GM21423 (cell line): ENCODE results near the gene SHKBP1.
A peak's percentile ranks its signal among the peaks of the same experiment; 100 is the strongest.

Experiments
- ATAC-seq: cut with Tn5 transposase; IDR thresholded peaks from one replicate; pipeline ENCODE4 v1.9.1; 2021; ENCODE audit warnings: mild to moderate bottlenecking, moderate library complexity; ENCODE audit not compliant: unreplicated experiment

The SHKBP1 gene

GRCh38 chr19:40599331-40599901 lies 22.7 kb downstream of the SHKBP1 start:
- no peak for ATAC-seq

DNA sequence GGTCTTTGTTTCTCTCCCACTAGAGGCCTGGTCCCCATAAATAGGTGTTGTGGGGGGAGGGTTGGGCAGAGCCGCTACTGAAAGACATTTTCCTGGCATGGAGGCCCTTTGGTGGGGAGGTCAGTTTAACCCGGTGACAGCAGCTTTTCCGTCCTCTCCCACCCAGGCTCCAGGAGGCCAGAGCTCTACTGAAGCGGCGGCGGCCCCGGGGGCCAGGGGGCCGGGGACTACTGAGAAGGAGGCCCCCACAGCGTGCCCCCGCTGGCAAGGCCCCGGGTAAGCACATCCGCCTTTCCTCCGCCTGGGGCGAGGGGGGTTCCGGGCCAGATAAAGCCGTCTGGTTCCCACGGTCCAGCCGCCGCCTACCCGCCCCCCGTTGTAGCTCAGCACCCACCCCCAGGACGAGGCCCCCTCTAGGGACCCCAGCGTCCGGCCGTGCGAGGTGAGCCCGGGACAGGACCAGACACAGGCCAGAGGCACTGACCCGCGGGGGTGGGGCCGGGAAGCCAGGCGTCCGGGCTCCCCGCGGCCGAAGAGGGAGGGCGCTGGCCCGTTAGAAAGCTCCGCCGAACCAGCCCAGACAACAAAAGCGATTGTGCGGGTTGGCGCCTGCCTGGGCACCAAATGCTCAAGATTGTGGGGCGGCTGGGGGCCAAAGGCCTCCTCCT lies 23.4 kb downstream of the SHKBP1 start:
- ATAC-seq, result no peak

- no peak for ATAC-seq
Measured at GRCh38 chr19:40600570-40601133, 24.0 kb downstream of the SHKBP1 start.

- ATAC-seq, result no peak
Measured at GRCh38 chr19:40601134-40601974, 24.7 kb downstream of the SHKBP1 start, which contains the start of gene LTBP4. Gene LTBP4 (plus strand): TSS chr19:40601369. CDS start chr19:40601388, 19 bp downstream.

DNA sequence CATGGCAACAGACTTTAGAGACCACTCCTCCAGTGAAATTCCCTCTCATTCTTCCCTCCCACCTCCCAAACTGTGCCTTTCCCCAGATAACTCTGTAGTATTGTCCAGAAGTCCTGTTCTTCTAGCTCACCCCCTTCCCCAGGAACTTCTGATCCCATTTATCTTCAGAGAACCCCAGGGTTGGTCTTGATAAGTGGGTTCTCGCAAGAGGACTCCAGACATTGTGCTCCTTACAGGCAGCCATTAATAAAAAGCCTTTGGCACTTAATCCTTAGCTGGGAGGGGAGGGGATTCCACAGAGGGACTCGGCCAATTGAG lies 26.4 kb downstream of the SHKBP1 start:
- no peak for ATAC-seq

DNA sequence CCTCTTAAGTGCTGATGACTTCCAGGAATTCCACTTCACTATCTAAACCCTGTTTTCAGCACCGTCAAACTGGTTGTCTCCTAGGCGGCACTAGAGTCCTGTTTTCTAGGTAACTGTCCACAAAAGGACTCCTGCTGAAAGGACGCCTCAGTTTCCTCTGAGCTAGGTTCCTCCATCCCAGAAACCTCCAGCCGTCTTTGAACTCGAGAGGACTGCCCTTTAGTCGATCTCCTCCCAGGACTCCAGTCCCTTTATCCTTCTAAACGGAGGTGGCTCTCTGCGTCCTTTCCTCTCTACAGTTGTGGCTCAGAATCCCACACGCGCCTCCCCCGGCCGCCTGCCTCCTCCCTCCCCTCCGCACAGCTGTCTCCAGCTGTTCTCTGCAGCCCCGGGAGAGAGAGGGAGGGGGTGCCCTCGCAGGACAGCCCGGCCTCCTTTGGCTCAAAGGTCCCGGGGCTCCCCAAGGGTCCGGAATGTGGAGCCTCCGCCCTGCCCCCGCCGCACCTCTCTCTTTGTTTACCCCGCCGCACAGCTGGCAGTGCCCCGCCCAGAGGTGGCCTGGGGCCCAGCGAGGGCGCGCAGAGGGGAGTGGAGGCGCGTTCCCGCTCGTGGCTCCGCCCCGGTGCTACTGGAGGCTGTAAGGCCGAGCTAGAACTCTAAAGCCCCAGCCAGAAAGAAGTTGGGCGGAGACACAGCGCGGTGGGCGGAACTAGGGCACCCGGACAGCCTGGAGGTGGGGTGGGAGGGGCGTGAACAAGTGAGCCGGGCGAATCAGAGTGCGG lies 26.9 kb downstream of the SHKBP1 start:
- ATAC-seq, result peak; percentile 79

DNA sequence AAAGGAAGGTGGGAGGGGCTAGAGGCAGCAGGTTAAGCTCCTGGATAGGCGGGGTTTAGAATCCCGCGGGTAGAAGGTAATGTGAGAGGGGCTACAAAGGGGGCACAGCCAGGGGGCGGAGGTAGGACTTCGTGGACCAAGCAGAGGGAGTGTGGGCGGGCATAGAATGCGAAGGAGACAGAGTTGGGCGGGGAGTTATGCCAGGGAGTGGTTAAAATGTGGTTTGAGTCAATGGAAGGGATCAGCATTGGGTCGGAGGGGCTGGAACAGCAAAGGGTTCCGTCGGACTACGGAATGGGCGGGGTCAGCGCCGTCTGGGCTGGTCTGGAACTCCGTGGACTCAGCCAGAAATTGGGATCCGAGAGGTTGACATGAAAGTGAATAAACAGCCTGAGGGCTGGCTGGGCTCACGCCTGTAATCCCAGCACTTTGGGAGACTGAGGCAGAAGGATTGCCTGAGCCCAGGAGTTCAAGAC lies 27.5 kb downstream of the SHKBP1 start:
- no peak for ATAC-seq

DNA sequence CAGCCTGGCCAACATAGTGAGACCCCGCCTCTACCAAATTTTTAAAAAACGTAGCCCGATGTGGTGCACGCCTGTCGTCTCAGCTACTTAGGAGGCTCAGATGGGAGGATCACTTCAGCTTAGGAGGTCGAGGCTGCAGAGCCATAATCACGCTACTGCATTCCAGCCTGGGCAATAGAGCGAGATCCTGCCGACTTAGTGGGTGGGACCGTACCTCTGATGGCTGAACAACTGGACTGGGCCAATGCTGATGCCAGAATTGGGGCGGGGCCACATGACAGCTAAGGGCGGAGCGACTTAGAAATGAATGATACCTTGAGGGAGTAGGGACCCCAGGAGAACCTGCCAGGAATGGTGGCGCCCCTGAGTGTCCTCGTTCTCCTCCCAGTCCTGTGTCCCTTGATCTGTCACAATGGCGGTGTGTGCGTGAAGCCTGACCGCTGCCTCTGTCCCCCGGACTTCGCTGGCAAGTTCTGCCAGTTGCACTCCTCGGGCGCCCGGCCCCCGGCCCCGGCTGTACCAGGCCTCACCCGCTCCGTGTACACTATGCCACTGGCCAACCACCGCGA lies 28.1 kb downstream of the SHKBP1 start:
- ATAC-seq, result no peak

DNA sequence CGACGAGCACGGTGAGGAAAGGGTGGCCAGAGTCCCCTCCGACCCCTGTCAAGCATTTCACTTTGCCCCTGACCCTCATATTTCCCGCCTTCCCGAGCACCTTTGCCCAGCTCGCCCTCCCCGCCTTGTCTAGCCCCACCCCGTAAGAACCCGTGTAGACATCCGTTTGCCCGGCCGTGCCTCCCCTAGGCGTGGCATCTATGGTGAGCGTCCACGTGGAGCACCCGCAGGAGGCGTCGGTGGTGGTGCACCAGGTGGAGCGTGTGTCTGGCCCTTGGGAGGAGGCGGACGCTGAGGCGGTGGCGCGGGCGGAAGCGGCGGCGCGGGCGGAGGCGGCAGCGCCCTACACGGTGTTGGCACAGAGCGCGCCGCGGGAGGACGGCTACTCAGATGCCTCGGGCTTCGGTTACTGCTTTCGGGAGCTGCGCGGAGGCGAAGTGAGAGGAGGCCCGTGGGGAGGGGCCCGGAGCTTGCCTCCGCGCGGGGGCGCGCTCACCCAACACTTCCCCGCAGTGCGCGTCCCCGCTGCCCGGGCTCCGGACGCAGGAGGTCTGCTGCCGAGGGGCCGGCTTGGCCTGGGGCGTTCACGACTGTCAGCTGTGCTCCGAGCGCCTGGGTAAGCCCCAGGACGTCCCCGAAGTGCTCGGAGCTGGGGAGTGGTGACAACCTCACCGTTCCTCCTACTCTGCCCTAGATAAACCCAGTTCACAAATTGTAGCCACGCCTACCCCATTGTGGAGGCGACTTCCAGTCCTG lies 28.7 kb downstream of the SHKBP1 start:
- no peak for ATAC-seq

DNA sequence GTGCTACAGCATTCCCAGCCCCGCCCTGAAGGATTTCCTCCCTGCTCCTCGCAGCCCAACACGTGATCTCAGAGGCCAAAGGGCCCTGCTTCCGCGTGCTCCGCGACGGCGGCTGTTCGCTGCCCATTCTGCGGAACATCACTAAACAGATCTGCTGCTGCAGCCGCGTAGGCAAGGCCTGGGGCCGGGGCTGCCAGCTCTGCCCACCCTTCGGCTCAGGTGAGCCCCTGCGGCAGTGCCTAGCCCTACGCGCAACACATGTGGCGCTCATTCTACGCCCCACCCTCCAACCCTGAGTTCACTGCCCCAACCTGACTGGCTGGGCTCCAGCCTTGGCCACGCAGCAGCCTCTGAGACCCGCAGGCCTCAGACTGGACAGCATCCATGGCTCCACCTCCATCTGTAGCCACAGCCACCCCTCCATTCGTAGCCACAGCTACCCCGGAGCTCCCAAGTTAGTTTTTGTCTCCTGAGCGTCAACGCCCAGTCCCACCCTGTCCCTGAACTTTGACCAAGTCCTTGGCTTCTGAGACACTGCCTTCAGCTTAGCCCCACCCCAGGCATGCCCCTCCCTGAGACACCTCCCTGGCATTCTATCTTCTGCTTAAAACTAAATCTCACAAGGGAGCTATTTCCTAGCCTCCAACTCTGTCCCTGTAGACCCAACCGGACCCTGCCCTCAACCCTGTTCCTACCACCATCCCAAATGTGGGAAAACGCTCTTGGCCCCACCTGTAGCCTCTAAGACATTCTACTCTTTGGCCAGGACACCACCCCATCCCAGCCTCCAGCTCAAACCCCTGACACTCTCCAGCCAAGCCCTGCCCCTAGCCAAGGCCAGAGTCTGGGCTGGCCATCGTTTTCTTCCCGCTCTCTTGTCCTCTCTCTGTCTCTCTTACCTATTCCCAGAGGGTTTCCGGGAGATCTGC lies 30.9 kb downstream of the SHKBP1 start:
- ATAC-seq, result no peak

DNA sequence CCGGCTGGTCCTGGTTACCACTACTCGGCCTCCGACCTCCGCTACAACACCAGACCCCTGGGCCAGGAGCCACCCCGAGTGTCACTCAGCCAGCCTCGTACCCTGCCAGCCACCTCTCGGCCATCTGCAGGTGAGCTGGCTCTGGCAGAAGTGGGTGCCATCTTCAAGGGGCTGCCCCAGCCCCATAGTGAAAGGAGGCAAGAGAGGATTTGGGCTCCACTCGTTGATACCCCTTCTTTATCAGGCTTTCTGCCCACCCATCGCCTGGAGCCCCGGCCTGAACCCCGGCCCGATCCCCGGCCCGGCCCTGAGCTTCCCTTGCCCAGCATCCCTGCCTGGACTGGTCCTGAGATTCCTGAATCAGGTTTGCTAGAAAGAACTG lies 31.6 kb downstream of the SHKBP1 start:
- ATAC-seq, result no peak

- no peak for ATAC-seq
Measured at GRCh38 chr19:40608957-40609356, 32.3 kb downstream of the SHKBP1 start.

DNA sequence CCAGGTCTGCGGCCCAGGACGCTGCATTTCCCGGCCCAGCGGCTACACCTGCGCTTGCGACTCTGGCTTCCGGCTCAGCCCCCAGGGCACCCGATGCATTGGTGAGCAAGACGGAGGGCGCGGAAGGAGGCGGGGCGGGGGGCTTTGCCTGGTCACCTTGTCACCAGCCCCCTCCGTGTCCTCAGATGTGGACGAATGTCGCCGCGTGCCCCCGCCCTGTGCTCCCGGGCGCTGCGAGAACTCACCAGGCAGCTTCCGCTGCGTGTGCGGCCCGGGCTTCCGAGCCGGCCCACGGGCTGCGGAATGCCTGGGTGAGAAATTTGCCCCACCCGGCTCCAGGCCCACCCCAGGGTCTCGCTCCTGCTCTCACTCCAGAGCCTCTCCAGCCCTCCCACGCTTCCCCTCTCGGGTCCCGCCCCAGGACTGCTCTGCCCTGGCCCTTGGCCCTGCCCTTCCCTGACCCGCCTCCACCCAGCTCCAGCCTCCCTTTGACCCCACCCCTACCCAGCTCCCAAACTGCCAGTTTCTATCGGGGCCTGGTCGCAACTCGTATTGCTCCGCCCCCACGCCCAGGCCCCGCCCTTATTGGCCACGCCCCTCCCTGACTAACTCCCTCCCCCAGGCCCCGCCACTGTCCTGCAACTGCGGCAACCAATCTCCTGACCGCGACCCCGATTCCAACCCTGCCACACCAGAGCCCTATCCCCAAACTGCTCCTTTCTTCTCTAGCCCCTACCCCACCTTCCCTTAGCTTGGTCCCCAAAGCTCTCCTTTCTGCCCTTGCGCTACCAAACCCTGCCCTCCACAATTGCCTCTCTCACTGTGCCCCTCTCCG lies 33.1 kb downstream of the SHKBP1 start:
- peak; percentile 51 for ATAC-seq

DNA sequence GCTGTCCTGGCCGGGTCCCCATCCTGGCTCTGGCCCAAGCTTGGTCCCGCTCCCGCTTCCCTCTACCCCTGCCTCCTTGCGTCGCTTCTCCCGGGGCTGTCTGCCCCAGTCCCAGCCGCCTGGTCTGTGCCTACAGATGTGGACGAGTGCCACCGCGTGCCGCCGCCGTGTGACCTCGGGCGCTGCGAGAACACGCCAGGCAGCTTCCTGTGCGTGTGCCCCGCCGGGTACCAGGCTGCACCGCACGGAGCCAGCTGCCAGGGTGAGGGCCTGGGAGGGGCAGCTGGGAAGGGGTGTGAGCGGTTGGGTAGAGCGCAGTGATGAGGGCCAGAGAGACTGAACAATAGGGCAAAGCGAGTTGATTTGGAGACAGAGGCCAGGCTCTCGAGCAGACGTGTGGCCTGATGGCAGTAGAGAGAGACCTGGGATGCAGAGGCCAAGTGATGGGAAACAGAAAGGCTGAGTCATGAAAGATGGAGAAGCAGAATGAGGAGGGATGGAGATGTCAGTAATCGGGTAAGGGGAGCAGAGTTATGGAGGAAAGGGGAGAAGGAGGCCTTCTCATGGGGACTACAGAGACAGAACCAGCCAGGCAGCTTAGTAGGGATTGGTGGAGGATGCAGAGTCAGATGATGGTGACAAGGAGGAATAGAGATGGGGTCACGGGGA lies 33.9 kb downstream of the SHKBP1 start:
- no peak for ATAC-seq

DNA sequence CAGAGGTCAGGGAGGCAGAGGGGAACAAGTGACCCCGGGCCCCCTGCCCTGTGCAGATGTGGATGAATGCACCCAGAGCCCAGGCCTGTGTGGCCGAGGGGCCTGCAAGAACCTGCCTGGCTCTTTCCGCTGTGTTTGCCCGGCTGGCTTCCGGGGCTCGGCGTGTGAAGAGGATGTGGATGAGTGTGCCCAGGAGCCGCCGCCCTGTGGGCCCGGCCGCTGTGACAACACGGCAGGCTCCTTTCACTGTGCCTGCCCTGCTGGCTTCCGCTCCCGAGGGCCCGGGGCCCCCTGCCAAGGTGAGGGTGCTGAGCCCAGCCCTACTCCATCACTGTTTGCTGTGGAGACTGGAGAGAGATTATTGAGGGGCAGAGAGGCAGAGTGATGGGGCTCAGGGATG lies 34.4 kb downstream of the SHKBP1 start:
- no peak for ATAC-seq

GRCh38 chr19:40611900-40612698 lies 35.4 kb downstream of the SHKBP1 start:
- no peak for ATAC-seq
